ENCODE results near the gene SMIM9. TPM values are rescaled to one million over a fixed set of nuclear protein-coding genes. Genes with fewer than 3 reads are reported as not detected.

Gene SMIM9
- polyA plus RNA-seq, 3 donors, result not detected

DNA sequence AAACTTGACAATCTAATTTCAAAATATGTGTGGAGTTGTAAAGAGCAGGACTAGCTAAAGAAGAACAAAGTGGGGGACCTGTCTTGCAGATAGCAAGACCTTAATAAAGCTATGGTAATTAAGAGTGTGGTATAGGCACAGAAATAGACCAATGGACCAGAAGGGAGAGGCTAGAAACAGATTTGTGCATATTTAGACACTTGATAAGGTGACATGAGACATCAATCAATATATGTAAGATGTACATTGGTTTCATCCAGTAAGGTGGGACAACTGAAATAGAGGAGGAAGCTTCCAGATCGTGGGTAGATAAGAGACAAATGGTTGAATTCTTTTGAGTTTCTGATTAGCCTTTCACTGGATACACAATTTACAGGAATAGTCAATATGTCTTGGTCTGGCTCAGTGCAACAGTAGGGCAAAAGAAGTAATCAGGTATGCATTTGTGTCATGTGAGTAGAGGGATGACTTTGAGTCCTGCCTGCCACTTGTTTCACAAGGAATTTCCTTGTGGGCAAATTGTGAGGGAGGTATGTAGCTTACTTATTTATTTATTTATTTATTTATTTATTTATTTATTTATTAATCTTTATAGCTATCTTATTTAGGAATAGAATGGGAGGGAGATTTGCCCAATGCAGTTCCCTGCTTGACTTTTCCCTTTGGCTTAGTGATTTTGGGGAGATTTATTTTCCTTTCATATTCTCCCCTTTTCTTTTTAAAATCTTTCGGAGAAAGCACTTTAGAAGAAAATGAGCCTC is 21.9 kb downstream of the SMIM9 start:
- Histone ChIP-seq H3K27me3 (ENCODE audit: control insufficient read depth in 2 of 2, insufficient read depth in 2 of 2, low read length in 2 of 2) (no peaks in the 10 kb centered on the region), H3K4me2 (replicated peaks; ENCODE audit: extremely low read depth, low read length, poor library complexity, severe bottlenecking) (no peak overlapping the region), H3K9me3 (replicated peaks in 1 of 2; ENCODE audit: control insufficient read depth in 1 of 2, insufficient read depth in 1 of 2, low read length in 2 of 2) (no peaks in the 10 kb centered on the region), H3K4me1 (ENCODE audit: control insufficient read depth in 1 of 2, insufficient read depth in 2 of 2, low read length in 2 of 2) (no peaks in the 10 kb centered on the region), H3K4me3 (replicated peaks in 1 of 3; ENCODE audit: low read depth in 2 of 3, low read length in 3 of 3) (no peak overlapping the region), H2AFZ (ENCODE audit: insufficient read depth, low read depth, low read length, poor library complexity, severe bottlenecking) (no peak overlapping the region), H3K79me2 (ENCODE audit: insufficient read depth, low read length) (no peaks in the 10 kb centered on the region), H3K27ac (ENCODE audit: low read depth in 1 of 2, low read length in 2 of 2) (no peak overlapping the region), H3K9ac (ENCODE audit: insufficient read depth, low read length, poor library complexity, severe bottlenecking) (no peak overlapping the region), H4K20me1 (ENCODE audit: insufficient read depth, low read length) (no peaks in the 10 kb centered on the region), H3K36me3 (replicated peaks in 1 of 2; ENCODE audit: control insufficient read depth in 1 of 2, insufficient read depth in 2 of 2, low read length in 2 of 2) (no peaks in the 10 kb centered on the region)
- Mint-ChIP-seq H3K4me1 (no peaks in the 10 kb centered on the region), H3K27me3 (ENCODE audit: low read depth in 3 of 3) (no peaks in the 10 kb centered on the region), H3K9me3 (peaks cover 0 to 11% (median 4%) of the 10 kb centered on the region in 7 donors), H3K27ac (no peak overlapping the region), H3K4me3 (no peak overlapping the region), H3K36me3 (no peaks in the 10 kb centered on the region)
- WGBS (ENCODE audit: insufficient coverage), result no CpG with 5 or more reads among the region's 2 CpGs
- DNase-seq, result no peak
- intact Hi-C loops (cut with micrococcal nuclease), result no loop called here
- TF ChIP-seq, protein P1, sequence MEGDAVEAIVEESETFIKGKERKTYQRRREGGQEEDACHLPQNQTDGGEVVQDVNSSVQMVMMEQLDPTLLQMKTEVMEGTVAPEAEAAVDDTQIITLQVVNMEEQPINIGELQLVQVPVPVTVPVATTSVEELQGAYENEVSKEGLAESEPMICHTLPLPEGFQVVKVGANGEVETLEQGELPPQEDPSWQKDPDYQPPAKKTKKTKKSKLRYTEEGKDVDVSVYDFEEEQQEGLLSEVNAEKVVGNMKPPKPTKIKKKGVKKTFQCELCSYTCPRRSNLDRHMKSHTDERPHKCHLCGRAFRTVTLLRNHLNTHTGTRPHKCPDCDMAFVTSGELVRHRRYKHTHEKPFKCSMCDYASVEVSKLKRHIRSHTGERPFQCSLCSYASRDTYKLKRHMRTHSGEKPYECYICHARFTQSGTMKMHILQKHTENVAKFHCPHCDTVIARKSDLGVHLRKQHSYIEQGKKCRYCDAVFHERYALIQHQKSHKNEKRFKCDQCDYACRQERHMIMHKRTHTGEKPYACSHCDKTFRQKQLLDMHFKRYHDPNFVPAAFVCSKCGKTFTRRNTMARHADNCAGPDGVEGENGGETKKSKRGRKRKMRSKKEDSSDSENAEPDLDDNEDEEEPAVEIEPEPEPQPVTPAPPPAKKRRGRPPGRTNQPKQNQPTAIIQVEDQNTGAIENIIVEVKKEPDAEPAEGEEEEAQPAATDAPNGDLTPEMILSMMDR (IDR thresholded peaks at IDR 0.05), result no peak

DNA sequence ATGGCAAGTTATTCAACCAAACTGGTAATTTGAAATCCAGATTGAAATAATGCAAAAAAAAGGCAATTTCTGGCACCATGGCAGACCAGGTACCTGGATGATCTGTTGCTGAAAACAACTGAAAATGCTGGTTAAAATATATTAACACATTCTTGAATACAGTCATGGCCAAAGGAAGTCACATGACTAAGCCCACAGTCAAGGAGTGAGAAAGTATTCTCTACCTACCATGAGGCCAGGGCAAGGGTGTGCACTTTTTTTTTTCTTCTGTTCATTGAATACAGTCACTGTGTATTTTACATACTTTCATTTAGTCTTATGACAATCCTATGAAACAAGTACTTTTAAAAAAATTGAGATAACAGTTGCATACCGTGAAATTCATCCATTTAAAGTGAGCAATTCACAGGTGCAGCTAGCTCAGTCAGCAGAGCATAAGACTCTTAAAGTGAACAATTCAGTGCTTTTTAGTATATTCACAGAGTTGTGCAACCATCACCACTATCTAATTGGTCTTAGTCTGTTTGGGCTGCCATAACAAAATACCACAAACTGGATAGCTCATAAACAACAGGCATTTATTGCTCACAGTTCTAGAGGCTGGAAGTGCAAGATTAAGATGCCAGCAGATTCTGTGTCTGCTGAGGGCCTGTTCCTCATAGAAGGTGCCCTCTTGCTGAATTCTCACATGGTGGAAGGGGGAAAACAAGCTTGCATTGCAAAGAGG is 24.4 kb downstream of the SMIM9 start:
- Histone ChIP-seq H3K9ac (ENCODE audit: insufficient read depth, low read length, poor library complexity, severe bottlenecking) (no peak overlapping the region), H4K20me1 (ENCODE audit: insufficient read depth, low read length) (no peaks in the 10 kb centered on the region), H3K27ac (ENCODE audit: low read depth in 1 of 2, low read length in 2 of 2) (no peak overlapping the region), H3K4me2 (replicated peaks; ENCODE audit: extremely low read depth, low read length, poor library complexity, severe bottlenecking) (no peak overlapping the region), H3K27me3 (ENCODE audit: control insufficient read depth in 2 of 2, insufficient read depth in 2 of 2, low read length in 2 of 2) (no peaks in the 10 kb centered on the region), H3K36me3 (replicated peaks in 1 of 2; ENCODE audit: control insufficient read depth in 1 of 2, insufficient read depth in 2 of 2, low read length in 2 of 2) (no peaks in the 10 kb centered on the region), H3K4me1 (ENCODE audit: control insufficient read depth in 1 of 2, insufficient read depth in 2 of 2, low read length in 2 of 2) (peaks cover 5 to 7% of the 10 kb centered on the region in 2 donors), H3K4me3 (replicated peaks in 1 of 3; ENCODE audit: low read depth in 2 of 3, low read length in 3 of 3) (no peak overlapping the region), H2AFZ (ENCODE audit: insufficient read depth, low read depth, low read length, poor library complexity, severe bottlenecking) (no peak overlapping the region), H3K9me3 (replicated peaks in 1 of 2; ENCODE audit: control insufficient read depth in 1 of 2, insufficient read depth in 1 of 2, low read length in 2 of 2) (no peaks in the 10 kb centered on the region), H3K79me2 (ENCODE audit: insufficient read depth, low read length) (peaks cover 2% of the 10 kb centered on the region)
- Mint-ChIP-seq H3K9me3 (peaks cover 0 to 9% (median 0%) of the 10 kb centered on the region in 7 donors), H3K4me1 (peaks cover 6% of the 10 kb centered on the region), H3K36me3 (no peaks in the 10 kb centered on the region), H3K27ac (no peak overlapping the region), H3K27me3 (ENCODE audit: low read depth in 3 of 3) (no peaks in the 10 kb centered on the region), H3K4me3 (no peak overlapping the region)
- DNase-seq, result no peak
- WGBS (ENCODE audit: insufficient coverage), result no CpG with 5 or more reads among the region's 1 CpG
- intact Hi-C loops (cut with micrococcal nuclease), result no loop called here
- TF ChIP-seq, protein P1 (IDR thresholded peaks at IDR 0.05), result no peak

Measured in CD14-positive monocyte (primary cell).